ENCODE data around the gene NXPE4.
"Not testable (repeated sequence)": the region's sequence is repeated elsewhere in the genome, so short reads cannot be mapped to it uniquely, and the experiment has no call there.

NXPE4 gene

DNA sequence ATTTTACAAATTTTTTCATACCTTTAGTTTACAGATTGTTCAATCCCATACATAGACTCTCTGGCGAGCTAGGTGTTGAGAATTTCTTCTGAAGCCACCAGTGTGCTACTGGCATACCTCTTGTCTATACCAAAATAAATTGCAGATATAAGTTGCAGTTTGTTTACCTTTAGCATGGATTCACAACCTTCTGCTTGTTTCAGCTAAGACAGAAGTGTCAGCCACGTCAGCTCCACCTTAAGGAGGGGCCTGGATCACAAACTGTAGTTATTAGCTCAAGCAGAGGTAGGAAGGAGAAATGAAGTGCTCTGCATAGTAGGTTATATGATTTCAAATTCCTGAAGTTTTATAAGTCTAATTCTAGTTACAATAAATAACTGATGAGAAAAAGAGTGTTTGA, at the start of gene NXPE4:
TSS of gene NXPE4 (minus strand) at position 216 of the 400 bp plus-strand sequence. CDS start 1,027 bp downstream, outside the sequence.
- DNase-seq (ENCODE audit: low read depth), result no peak

DNA sequence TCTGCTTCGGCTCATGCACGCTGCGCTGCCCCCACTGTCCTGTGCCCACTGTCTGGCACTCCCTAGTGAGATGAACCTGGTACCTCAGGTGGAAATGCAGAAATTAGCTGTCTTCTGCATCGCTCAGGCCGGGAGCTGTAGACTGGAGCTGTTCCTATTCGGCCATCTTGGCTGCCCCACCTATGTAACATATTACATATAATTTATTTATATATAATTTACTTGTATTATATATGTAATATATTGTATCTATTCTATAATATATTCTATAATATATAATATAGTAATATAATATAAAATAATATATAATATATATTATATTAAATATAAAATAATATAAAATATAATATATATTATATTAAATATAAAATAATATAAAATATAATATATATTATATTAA, 43.9 kb upstream of the NXPE4 start:
- DNase-seq (ENCODE audit: low read depth), result not testable (repeated sequence)

DNA sequence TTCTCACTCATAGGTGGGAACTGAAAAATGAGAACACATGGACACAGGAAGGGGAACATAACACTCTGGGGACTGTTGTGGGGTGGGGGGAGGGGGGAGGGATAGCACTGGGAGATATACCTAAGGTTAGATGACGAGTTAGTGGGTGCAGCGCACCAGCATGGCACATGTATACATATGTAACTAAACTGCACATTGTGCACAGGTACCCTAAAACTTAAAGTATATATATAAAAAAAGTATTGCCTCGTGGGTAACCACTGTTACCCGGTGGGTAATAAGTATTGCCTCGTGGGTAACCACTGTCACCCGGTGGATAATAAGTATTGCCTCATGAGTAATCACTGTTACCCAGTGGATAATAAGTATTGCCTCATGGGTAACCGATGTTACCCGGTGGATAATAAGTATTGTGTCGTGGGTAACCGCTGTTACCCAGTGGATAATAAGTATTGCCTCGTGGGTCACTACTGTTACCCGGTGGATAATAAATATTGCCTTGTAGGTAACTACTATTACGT, 35.9 kb upstream of the NXPE4 start:
- not testable (repeated sequence) for DNase-seq (ENCODE audit: low read depth)

DNA sequence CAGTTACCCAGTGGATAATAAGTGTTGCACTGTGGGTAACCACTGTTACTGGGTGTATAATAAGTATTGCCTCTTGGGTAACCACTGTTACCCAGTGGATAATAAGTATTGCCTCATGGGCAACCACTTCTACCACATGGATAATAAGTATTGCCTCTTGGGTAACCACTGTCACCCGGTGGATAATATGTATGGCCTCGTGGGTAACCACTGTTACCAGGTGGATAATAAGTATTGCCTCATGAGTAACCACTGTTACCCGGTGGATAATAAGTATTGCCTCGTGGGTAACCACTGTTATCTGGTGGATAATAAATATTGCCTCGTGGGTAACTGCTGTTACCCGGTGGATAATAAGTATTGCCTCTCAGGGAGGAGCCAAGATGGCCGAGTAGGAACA, 29.7 kb upstream of the NXPE4 start:
- no peak for DNase-seq (ENCODE audit: low read depth)

DNA sequence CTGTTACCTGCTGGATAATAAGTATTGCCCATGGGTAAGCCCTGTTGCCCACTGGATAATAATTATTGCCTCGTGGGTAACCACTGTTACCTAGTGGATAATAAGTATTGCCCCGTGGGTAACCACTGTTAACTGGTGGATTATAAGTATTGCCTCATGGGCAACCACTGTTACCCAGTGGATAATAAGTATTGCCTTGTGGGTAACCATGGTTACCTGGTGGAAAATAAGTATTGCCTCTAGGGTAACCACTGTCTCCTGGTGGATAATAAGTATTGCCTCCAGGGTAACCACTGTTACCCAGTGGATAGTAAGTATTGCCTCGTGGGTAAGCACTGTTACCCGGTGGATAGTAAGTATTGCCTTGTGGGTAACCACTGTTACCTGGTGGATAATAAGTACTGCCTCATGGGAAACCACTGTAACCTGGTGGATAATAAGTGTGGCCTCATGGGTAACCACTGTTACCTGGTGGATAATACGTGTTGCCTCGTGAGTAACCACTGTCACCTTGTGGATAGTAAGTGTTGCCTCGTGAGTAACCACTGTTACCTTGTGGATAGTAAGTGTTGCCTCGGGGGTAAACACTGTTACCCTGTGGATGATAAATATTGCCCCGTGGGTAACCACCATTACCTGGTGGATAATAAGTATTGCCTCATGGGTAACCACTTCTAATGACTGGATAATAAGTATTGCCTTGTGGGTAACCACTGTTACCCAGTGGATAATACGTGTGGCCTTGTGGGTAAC, 29.0 kb upstream of the NXPE4 start:
- DNase-seq (ENCODE audit: low read depth), result no peak

DNA sequence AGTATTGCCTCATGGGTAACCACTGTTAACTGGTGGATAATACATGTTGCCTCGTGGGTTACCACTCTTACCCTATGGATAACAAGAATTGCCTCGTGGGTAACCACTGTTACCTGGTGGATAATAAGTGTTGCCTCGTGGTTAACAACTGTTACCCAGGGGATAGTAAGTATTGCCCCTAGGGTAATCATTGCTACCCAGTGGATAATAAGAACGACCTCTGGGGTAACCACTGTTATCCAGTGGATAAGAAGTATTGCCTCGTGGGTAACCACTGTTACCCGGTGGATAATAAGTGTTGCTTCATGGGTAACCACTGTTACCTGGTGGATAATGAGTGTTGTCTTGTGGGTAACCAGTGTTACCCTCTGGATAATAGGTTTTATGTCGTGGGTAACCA, 28.1 kb upstream of the NXPE4 start:
- DNase-seq (ENCODE audit: low read depth), result no peak

DNA sequence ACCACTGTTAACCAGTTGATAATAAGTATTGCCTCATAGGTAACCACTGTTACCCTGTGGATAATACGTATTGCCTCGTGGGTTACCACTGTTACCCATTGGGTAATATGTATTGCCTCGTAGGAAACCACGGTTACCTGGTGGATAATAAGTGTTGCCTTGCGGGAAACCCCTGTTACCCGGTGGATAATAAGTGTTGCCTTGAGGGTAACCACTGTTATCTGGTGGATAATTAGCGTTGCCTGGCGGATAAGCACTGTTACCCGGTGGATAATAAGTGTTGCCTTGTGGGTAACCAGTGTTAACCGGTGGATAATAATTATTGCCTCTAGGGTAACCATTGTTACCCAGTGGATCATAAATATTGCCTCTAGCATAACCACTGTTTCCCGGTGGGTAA, 27.3 kb upstream of the NXPE4 start:
- DNase-seq (ENCODE audit: low read depth), result no peak

DNA sequence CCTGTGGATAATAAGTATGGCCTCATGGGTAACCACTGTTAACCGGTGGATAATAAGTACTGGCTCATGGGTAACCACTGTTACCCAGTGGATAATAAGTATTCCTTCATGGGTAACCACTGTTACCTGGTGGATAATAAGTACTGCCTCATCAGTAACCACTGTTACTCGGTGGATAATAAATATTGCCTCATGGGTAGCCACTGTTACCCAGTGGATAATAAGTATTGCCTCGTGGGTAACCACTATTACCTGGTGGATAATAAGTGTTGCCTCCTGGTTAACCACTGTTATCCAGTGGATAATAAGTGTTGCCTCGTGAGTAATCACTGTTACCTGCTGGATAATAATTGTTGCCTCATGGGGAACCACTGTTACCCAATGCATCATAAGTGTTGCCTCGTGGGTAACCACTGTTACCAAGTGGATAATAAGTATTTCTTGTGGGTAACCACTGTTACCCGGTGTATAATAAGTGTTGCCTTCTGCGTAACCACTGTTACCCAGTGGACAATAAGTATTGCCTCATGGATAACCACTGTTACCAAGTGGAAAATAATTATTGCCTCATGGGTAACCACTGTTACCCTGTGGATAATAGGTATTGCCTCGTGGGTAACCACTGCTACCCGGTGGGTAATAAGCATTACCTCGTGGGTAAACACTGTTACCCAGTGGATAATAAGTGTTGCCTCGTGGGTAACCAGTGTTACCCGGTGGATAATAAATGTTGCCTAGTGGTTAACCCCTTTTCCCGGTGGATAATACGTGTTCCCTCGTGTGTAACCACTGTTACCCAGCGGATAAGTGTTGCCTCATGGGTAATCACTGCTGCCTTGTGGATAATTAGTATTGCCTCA, 26.6 kb upstream of the NXPE4 start:
- no peak for DNase-seq (ENCODE audit: low read depth)

DNA sequence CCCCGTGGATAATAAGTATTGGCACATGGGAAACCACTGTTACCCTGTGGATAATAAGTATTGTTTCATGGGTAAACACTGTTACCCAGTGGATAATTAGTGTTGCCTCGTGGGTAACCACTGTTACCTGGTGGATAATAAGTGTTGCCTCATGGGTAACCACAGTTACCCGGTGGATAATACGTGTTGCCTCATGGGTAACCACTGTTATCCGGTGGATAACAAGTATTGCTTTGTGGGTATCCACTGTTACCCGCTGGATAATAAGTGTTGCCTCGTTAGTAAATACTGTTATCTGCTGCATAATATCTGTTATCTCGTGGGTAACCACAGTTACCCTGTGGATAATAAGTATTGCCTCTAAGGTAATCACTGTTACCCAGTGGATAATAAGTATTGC, 25.5 kb upstream of the NXPE4 start:
- DNase-seq (ENCODE audit: low read depth), result no peak

DNA sequence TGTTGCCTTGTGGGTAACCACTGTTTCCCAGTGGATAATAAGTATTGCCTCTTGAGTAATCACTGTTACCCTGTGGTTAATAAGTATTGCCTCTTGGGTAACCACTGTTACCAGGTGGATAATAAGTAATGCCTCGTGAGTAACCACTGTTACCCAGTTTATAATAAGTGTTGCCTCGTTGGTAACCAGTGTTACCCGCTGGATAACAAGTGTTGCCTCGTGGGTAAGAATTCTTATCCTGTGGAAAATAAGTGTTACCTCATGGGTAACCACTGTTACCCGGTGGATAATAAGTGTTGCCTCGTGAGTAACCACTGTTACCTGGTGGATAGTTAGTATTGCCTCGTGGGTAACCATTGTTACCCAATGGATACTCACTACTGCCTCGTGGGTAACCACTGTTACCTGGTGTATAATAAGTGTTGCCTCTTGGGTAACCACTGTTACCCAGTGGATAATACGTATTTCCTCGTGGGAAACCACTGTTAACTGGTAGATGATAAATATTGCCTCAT, 24.1 kb upstream of the NXPE4 start:
- DNase-seq (ENCODE audit: low read depth), result no peak

DNA sequence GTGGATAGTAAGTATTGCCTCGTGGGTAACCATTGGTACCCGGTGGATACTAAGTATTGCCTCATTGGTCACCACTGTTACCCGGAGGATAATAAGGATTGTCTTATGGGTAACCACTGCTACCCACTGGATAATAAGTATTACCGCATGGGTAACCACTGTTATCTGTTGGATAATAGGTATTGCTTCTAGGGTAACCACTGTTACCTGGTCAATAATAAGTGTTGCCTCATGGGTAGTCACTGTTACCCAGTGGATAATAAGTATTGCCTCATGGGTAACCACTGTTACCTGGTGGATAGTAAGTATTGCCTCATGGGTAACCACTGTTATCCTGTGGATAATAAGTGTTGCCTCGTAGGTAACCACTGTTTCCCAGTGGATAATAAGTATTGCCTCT, 22.6 kb upstream of the NXPE4 start:
- no peak for DNase-seq (ENCODE audit: low read depth)

DNA sequence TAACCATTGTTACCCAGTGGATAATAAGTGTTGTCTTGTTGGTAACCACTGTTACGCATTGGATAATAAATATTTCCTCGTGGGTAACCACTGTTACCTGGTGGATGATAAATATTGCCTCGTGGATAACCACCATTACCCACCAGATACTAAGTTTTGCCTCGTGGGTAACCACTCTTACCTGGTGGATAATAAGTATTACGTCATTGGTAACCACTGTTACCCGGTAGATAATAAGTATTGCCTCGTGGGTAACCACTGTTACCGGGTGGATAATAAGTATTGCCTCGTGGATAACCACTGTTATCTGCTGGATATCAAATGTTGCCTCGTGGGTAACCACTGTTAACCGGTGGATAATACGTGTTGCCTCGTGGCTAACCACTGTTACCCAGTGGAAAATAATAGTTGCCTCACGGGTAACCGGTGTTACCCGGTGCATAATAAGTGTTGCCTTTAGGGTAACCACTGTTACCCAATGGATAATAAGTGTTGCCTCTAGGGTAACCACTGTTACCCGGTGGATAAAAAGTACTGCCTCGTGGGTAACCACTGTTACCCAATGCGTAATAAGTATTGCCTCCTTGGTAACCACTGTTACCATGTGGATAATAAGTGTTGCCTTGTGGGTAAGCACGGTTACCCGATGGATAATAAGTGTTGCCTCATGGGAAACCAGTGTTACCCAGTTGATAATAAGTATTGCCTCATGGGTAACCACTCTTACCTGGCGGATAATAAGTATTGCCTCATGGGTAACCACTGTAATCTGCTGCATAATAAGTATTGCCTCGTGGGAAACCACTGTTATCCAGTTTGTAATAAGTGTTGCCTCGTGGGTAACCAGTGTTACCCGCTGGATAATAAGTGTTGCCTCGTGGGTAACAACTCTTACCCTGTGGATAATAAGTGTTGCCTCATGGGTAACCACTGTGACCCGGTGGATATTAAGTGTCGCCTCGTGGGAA, 21.9 kb upstream of the NXPE4 start:
- DNase-seq (ENCODE audit: low read depth), result no peak

DNA sequence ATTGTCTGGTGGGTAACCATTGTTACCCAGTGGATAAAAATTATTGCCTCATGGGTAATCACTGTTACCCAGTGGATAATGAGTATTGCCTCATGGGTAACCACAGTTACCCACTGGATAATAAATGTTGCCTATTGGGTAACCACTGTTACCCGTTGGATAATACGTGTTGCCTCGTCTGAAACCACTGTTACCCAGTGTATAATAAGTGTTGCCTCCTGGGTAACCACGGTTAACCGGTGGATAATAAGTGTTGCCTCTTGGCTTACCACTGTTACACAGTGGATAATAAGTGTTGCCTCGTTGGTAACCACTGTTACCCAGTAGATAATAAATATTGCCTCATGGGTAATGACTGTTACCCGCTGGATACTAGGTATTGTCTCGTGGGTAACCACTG, 20.9 kb upstream of the NXPE4 start:
- no peak for DNase-seq (ENCODE audit: low read depth)

DNA sequence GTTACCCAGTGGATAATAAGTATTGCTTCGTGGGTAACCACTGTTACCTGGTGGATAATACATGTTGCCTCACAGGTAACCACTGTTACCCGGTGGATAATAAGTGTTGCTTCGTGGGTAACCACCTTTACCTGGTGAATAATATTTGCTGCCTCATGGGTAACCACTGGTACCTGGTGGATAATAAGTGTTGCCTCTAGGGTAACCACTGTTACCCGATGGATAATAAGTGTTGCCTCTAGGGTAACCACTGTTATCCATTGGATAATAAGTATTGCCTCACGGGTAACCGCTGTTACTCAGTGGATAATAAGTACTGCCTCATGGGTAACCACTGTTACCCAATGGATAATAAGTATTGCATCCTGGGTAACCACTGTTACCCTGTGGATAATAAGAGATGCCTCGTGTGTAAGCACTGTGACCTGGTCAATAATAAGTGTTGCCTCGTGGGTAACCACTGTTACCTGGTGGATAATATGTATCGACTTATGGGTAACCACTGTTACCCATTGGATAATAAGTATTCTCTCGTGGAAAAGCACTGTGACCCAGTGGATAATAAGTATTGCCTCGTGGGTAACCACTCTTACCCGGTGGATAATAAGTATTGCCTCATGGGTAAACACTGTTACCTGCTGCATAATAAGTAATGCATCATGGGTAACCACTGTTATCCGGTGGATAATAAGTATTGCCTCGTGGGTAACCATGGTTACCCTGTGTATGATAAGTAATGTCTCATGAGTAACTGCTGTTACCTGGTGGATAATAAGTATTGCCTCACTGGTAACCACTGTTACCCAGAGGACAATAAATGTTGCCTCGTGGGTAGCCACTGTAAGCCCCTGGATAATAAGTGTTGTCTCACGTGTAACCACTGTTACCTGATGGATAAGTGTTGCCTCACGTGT, 20.1 kb upstream of the NXPE4 start:
- DNase-seq (ENCODE audit: low read depth), result no peak

DNA sequence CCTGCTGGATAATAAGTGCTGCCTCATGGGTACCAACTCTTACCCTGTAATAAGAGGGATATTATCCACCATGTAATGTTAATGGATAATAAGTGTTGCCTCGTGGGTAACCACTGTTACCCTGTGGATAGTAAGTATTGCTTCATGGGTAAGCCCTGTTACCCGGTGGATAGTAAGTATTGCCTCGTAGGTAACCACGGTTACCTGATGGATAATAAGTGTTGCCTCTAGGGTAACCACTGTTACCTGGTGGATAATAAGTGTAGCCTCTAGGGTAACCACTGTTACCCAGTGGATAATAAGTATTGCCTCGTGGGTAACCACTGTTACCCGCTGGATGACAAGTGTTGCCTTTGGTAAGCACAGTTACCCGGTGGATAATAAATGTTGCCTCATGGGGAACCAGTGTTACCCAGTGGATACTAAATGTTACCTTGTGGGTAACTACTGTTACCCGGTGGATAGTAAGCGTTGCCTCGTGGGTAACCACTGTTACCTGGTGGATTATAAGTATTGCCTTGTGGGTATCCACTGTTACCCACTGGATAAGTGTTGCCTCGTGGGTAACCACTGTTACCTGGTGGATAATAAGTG, 18.6 kb upstream of the NXPE4 start:
- no peak for DNase-seq (ENCODE audit: low read depth)

DNA sequence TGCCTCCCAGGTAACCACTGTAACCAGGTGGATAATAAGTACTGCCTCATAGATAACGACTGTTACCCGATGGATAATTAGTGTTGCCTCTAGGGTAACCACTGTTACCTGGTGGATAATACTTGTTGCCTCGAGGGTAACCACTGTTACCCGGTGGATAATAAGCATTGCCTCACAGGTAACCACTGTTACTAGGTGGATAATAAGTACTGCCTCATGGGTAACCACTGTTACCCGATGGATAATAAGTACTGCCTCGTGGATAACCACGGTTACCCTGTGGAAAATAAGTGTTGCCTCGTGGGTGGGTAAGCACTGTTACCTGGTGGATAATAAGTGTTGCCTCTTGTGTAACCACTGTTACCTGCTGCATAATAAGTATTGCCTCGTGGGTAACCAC, 17.5 kb upstream of the NXPE4 start:
- not testable (repeated sequence) for DNase-seq (ENCODE audit: low read depth)

DNA sequence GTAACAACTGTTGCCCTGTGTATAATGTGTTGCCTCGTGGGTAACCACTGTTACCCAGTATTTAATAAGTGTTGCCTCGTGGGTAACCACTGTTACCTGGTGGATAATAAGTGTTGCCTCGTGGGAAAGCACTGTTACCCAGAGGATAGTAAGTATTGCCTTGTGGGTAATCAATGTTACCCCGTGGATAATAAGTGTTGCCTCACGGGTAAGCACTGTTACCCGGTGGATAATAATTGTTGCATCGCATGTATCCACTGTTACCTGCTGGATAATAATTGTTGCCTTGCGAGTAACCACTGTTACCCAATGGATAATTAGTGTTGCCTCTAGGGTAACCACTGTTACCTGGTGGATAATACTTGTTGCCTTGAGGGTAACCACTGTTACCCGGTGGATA, 17.1 kb upstream of the NXPE4 start:
- DNase-seq (ENCODE audit: low read depth), result no peak

DNA sequence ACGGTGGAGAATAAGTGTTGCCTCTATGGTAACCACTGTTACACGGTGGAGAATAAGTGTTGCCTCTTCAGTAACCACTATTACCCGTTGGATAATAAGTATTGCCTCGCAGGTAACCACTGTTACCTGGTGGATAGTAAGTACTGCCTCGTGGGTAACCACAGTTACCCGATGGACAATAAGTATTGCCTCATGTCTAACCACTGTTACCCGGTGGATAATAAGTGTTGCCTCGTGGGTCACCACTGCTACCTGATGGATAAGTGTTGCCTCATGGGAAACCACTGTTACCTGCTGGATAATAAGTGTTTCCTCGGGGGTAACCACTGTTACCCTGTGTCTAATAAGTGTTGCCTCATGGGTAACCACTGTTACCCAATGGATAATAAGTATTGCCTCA, 16.6 kb upstream of the NXPE4 start:
- not testable (repeated sequence) for DNase-seq (ENCODE audit: low read depth)

DNA sequence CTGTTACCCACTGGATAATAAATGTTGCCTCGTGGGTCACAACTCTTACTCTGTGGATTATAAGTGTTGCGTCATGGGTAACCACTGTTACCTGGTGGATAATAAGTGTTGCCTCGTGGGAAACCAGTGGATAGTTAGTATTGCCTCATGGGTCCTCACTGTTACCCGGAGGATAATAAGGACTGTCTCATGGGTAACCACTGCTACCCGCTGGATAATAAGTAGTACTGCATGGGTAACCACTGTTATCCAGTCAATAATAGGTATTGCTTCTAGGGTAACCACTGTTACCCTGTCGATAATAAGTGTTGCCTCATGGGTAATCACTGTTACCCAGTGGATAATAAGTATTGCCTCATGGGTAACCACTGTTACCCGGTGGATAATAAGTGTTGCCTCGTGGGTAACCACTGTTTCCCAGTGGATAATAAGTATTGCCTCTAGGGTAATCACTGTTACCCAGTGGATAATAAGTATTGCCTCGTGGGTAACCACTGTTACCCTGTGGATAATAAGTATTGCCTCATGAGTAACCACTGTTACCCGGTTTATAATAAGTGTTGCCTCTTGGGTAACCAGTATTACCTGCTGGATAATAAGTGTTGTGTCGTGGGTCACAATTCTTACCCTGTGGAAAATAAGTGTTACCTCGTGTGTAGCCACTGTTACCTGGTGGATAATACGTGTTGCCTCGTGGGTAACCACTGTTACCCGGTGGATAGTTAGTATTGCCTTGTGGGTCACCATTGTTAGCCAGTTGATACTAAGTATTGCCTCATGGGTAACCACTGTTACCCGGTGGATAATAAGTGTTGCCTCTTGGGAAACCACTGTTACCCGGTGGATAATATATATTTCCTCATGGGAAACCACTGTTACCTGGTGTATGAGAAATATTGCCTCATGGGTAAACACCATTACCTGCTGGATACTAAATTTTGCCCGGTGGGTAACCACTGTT, 15.7 kb upstream of the NXPE4 start:
- peak; percentile 15 for DNase-seq (ENCODE audit: low read depth)

All from EH (cell line).